Measurements from ENCODE around the gene ECT2L.

GRCh38 chr6:138821519-138821918 is 25.6 kb downstream of the ECT2L start:
- TF ChIP-seq CTCF (IDR thresholded peaks at IDR 0.05) (no peak), JUND (IDR thresholded peaks at IDR 0.05) (no peak), RAD21 (IDR thresholded peaks at IDR 0.05; ENCODE audit: low read length) (no peak), MEF2A (IDR thresholded peaks at IDR 0.05; ENCODE audit: borderline replicate concordance, low read depth) (no peak), NRF1 (IDR thresholded peaks at IDR 0.05; ENCODE audit: low read depth, low read length) (no peak), PBX3 (IDR thresholded peaks at IDR 0.05) (no peak)
